Measurements from ENCODE around the gene CXorf51B.
"Not testable (repeated sequence)": the region's sequence is repeated elsewhere in the genome, so short reads cannot be mapped to it uniquely, and the experiment has no call there.

CXorf51B gene

DNA sequence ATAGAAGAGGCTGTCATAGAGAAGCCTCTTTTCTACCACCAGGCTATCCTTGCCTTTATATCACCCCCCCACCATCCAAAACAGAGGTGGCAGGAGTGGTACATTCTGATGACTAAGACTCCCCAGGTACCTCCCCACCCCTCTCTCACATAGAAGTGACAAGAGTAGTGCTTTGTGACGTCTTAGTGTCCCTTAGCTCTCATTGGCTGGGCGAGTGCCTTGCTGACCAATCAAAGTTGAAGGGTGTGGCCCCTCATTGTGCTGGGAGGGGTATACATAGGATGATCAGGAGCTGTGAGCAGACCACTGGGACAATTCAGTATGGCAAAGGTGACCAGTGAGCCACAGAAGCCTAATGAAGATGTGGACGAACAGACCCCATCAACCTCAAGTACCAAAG lies at the start of gene CXorf51B:
Gene CXorf51B, plus strand, starts transcription at position 301 of the 400 bp plus-strand sequence. Its CDS starts 21 bp downstream, at position 322.
- not testable (repeated sequence) for DNase-seq

DNA sequence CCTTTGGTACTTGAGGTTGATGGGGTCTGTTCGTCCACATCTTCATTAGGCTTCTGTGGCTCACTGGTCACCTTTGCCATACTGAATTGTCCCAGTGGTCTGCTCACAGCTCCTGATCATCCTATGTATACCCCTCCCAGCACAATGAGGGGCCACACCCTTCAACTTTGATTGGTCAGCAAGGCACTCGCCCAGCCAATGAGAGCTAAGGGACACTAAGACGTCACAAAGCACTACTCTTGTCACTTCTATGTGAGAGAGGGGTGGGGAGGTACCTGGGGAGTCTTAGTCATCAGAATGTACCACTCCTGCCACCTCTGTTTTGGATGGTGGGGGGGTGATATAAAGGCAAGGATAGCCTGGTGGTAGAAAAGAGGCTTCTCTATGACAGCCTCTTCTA lies 5.1 kb downstream of the CXorf51B start, which contains the start of gene CXorf51A:
Gene CXorf51A, minus strand, starts transcription at position 101 of the 400 bp plus-strand sequence. Its CDS starts 21 bp downstream, at position 80.
- not testable (repeated sequence) for DNase-seq

DNA sequence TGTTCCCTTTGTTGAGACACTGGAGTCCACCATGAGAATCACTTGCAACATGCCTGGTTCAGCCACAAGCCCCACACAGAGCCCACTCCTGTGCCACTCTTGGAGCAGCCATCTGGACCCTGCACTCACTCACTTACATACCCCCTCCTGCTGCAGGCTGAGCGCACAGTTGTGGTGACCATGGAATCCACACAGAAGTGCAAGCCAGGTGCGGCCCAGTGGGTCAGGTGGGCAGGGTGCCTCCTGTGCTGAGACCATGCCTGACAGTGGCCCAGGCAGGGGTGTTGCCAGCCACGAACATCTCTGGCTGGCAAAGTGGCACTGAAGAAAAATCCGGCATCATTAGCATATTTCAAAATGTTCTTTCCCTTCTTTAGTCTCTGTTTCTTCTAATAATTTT lies 22.4 kb downstream of the CXorf51B start:
- DNase-seq = no peak

DNA sequence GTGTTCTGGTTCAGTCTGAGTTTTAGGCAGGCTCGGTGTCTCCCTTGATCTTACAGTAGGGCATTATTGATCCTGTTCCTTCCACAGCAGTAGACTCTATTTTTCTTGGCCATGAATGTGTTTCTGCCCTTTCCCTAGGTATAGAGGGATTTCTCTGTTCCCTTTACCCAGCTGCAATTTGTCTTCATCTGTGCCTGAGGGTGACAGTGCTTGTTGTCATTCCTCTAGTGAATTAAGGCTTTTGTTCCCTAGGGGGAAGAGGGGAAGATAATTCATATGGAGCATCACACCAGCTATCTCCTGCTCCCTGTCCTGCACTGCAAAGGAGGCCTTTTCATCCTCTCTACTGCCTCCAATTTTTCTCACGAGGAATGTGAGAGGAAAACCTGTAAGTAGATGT lies 44.7 kb downstream of the CXorf51B start:
- no peak for DNase-seq

Data from GF-D8 (cell line).